ENCODE results near the gene CCDC183.
A peak's percentile ranks its signal among the peaks of the same experiment; 100 is the strongest.
"Not testable (repeated sequence)": the region's sequence is repeated elsewhere in the genome, so short reads cannot be mapped to it uniquely, and the experiment has no call there.

The CCDC183 gene

GRCh38 chr9:136785565-136786355 lies 10.4 kb upstream of the CCDC183 start:
- DNase-seq, result not testable (repeated sequence)

GRCh38 chr9:136786451-136786850 lies 9.7 kb upstream of the CCDC183 start:
- DNase-seq, result no peak

GRCh38 chr9:136786983-136787382 lies 9.2 kb upstream of the CCDC183 start:
- DNase-seq, result not testable (repeated sequence)

GRCh38 chr9:136787690-136788400 lies 8.3 kb upstream of the CCDC183 start:
- DNase-seq, result peak; percentile 70

- not testable (repeated sequence) for DNase-seq
Observed at GRCh38 chr9:136788644-136789522, 7.3 kb upstream of the CCDC183 start.

GRCh38 chr9:136789523-136789937 lies 6.6 kb upstream of the CCDC183 start:
- DNase-seq, result no peak

- peak; percentile 100 for DNase-seq
Observed at GRCh38 chr9:136790640-136791515, 5.3 kb upstream of the CCDC183 start, which contains the start of gene TMEM141. TSS of gene TMEM141 (plus strand) at chr9:136791344. CDS start at chr9:136791371, 27 bp downstream.

- DNase-seq, result peak; percentile 69
Observed at GRCh38 chr9:136791516-136792276, 4.4 kb upstream of the CCDC183 start.

GRCh38 chr9:136792321-136793085 lies 3.6 kb upstream of the CCDC183 start:
- no peak for DNase-seq

GRCh38 chr9:136793086-136793946 lies 2.8 kb upstream of the CCDC183 start:
- DNase-seq, result no peak

GRCh38 chr9:136794281-136794999 lies 1.7 kb upstream of the CCDC183 start:
- no peak for DNase-seq

- no peak for DNase-seq
Observed at GRCh38 chr9:136795000-136795348, 1.2 kb upstream of the CCDC183 start.

GRCh38 chr9:136796775-136797347 lies 723 bp downstream of the CCDC183 start:
- not testable (repeated sequence) for DNase-seq

- no peak for DNase-seq
Observed at GRCh38 chr9:136798708-136799078, 2.6 kb downstream of the CCDC183 start.

- no peak for DNase-seq
Observed at GRCh38 chr9:136799079-136799853, 3.1 kb downstream of the CCDC183 start.

- peak; percentile 84 for DNase-seq
Observed at GRCh38 chr9:136799854-136800657, 3.9 kb downstream of the CCDC183 start.

GRCh38 chr9:136802321-136802720 lies 6.2 kb downstream of the CCDC183 start:
- no peak for DNase-seq

Data from activated naive CD4-positive, alpha-beta T cell treated with Interleukin-2 at 50 U/mL for 16 hours (primary cell).